ENCODE data around the gene INAVA.

Gene INAVA

GRCh38 chr1:200895801-200896530, 1.3 kb downstream of the INAVA start:
- H3K36me3 ChIP-seq (ENCODE audit: insufficient read depth): no peaks in the 10 kb centered on the region
- TF ChIP-seq CTCF (conservative IDR thresholded peaks at IDR 0.05; ENCODE audit: low read depth, low read length): no peak
- peak overlapping the region; percentile 86 for H3K4me2 ChIP-seq
- H3K4me1 ChIP-seq (ENCODE audit: low read depth, poor library complexity, severe bottlenecking): peaks cover 72% of the 10 kb centered on the region
- peak overlapping the region; percentile 49; the same call in 1 of the 2 replicates for H3K27ac ChIP-seq
- no peak overlapping the region; the same call in 1 of the 2 replicates for H2AFZ ChIP-seq (ENCODE audit: low read depth)
- H3K4me3 ChIP-seq (IDR thresholded peaks at IDR 0.05; ENCODE audit: insufficient read depth, low read depth, low read length): no peak overlapping the region
- no peak overlapping the region for H3K9ac ChIP-seq
- H3K79me2 ChIP-seq (ENCODE audit: insufficient read depth, low read depth): peaks cover 26% of the 10 kb centered on the region
- no peaks in the 10 kb centered on the region for H3K27me3 ChIP-seq (ENCODE audit: insufficient read depth, low read depth)
- H4K20me1 ChIP-seq (ENCODE audit: insufficient read depth): no peaks in the 10 kb centered on the region

- Histone ChIP-seq H3K36me3 (ENCODE audit: insufficient read depth) (no peaks in the 10 kb centered on the region), H3K27me3 (ENCODE audit: insufficient read depth, low read depth) (no peaks in the 10 kb centered on the region), H3K9ac (no peak overlapping the region), H4K20me1 (ENCODE audit: insufficient read depth) (no peaks in the 10 kb centered on the region), H3K4me2 (peak overlapping the region; percentile 86), H3K4me1 (ENCODE audit: low read depth, poor library complexity, severe bottlenecking) (peaks cover 68% of the 10 kb centered on the region), H3K79me2 (ENCODE audit: insufficient read depth, low read depth) (peaks cover 22% of the 10 kb centered on the region), H3K27ac (peak overlapping the region; percentile 49; the same call in 1 of the 2 replicates), H3K4me3 (IDR thresholded peaks at IDR 0.05; ENCODE audit: insufficient read depth, low read depth, low read length) (no peak overlapping the region), H2AFZ (ENCODE audit: low read depth) (peak overlapping the region; percentile 20; the same call in 1 of the 2 replicates)
- no peak for TF ChIP-seq CTCF (conservative IDR thresholded peaks at IDR 0.05; ENCODE audit: low read depth, low read length)
Observed at GRCh38 chr1:200896531-200897196, 2.0 kb downstream of the INAVA start.

- Histone ChIP-seq H4K20me1 (ENCODE audit: insufficient read depth) (no peaks in the 10 kb centered on the region), H3K79me2 (ENCODE audit: insufficient read depth, low read depth) (peaks cover 16% of the 10 kb centered on the region; the same call in 1 of the 2 replicates), H3K36me3 (ENCODE audit: insufficient read depth) (no peaks in the 10 kb centered on the region), H3K4me3 (IDR thresholded peaks at IDR 0.05; ENCODE audit: insufficient read depth, low read depth, low read length) (no peak overlapping the region), H2AFZ (ENCODE audit: low read depth) (no peak overlapping the region), H3K9ac (no peak overlapping the region), H3K27ac (no peak overlapping the region), H3K4me1 (ENCODE audit: low read depth, poor library complexity, severe bottlenecking) (peaks cover 62% of the 10 kb centered on the region), H3K27me3 (ENCODE audit: insufficient read depth, low read depth) (no peaks in the 10 kb centered on the region), H3K4me2 (peak overlapping the region; percentile 86)
- no peak for TF ChIP-seq CTCF (conservative IDR thresholded peaks at IDR 0.05; ENCODE audit: low read depth, low read length)
Observed at GRCh38 chr1:200897259-200897658, 2.6 kb downstream of the INAVA start.

- H3K4me3 ChIP-seq (IDR thresholded peaks at IDR 0.05; ENCODE audit: insufficient read depth, low read depth, low read length): no peak overlapping the region
- H3K4me2 ChIP-seq: no peak overlapping the region
- H2AFZ ChIP-seq (ENCODE audit: low read depth): no peak overlapping the region
- no peaks in the 10 kb centered on the region for H3K27me3 ChIP-seq (ENCODE audit: insufficient read depth, low read depth)
- H3K4me1 ChIP-seq (ENCODE audit: low read depth, poor library complexity, severe bottlenecking): peaks cover 45% of the 10 kb centered on the region
- no peaks in the 10 kb centered on the region for H3K36me3 ChIP-seq (ENCODE audit: insufficient read depth)
- H3K9ac ChIP-seq: no peak overlapping the region
- TF ChIP-seq CTCF (conservative IDR thresholded peaks at IDR 0.05; ENCODE audit: low read depth, low read length): no peak
- no peaks in the 10 kb centered on the region for H4K20me1 ChIP-seq (ENCODE audit: insufficient read depth)
- H3K27ac ChIP-seq: no peak overlapping the region
- H3K79me2 ChIP-seq (ENCODE audit: insufficient read depth, low read depth): peaks cover 5% of the 10 kb centered on the region; the same call in 1 of the 2 replicates
Observed at GRCh38 chr1:200899015-200899386, 4.3 kb downstream of the INAVA start.
